GM12878 (cell line): ENCODE data around the gene SMU1.

ENCODE experiments used
- CBFB ChIP-seq: IDR thresholded peaks from 2 replicates; pipeline ENCODE4 v1.6.1; 2016; ENCODE audit warnings: antibody characterized with exemption, low read depth
- CREB1 ChIP-seq: IDR thresholded peaks from 2 replicates; pipeline ENCODE4 v1.6.1; 2012; ENCODE audit warnings: low read depth, mild to moderate bottlenecking, inconsistent platforms
- CTCF ChIP-seq, 3 experiments: IDR thresholded peaks in 2 of 3; conservative IDR thresholded peaks in 1 of 3; 2 replicates each; pipeline ENCODE4 v1.5.1; 2011; ENCODE audit warnings: low read depth in 3 of 3, low read length in 3 of 3, mild to moderate bottlenecking in 3 of 3, control low read depth in 2 of 3, moderate library complexity in 2 of 3, inconsistent platforms in 1 of 3, mixed read lengths in 1 of 3; ENCODE audit not compliant: control insufficient read depth in 2 of 3, insufficient read depth in 1 of 3; ENCODE audit errors: extremely low read depth in 1 of 3
- EZH2 ChIP-seq: IDR thresholded peaks from 2 replicates; pipeline ENCODE4 v1.6.1; 2012; ENCODE audit warnings: low read depth, mild to moderate bottlenecking, control low read depth, inconsistent platforms, low read length, borderline replicate concordance; ENCODE audit not compliant: control insufficient read depth
- IKZF1 ChIP-seq: fragments of 450-650 bp; conservative IDR thresholded peaks from 2 replicates; pipeline ENCODE4 v1.6.1; 2017; ENCODE audit warnings: antibody characterized with exemption, mild to moderate bottlenecking
- JUNB ChIP-seq: IDR thresholded peaks from 2 replicates; pipeline ENCODE4 v1.6.1; 2016; ENCODE audit warnings: antibody characterized with exemption, mild to moderate bottlenecking
- PBX3 ChIP-seq: IDR thresholded peaks from 2 replicates; pipeline ENCODE4 v1.6.1; 2011; ENCODE audit warnings: mild to moderate bottlenecking, low read depth, low read length, moderate library complexity; ENCODE audit not compliant: insufficient replicate concordance
- POLR2A ChIP-seq: IDR thresholded peaks from 2 replicates; pipeline ENCODE4 v1.6.1; 2011; ENCODE audit warnings: low read depth, mild to moderate bottlenecking, low read length
- POLR2AphosphoS5 ChIP-seq: IDR thresholded peaks from 2 replicates; pipeline ENCODE4 v1.6.1; 2011; ENCODE audit warnings: mild to moderate bottlenecking, low read length, inconsistent platforms
- SIN3A ChIP-seq: IDR thresholded peaks from 2 replicates; pipeline ENCODE4 v1.6.1; 2012; ENCODE audit warnings: low read depth, low read length, improper control_type of control experiment
- USF2 ChIP-seq: IDR thresholded peaks from 2 replicates; pipeline ENCODE4 v1.6.1; 2011; ENCODE audit warnings: low read depth, low read length, improper control_type of control experiment, borderline replicate concordance
- ZNF24 ChIP-seq: fragments of 450-650 bp; IDR thresholded peaks from 2 replicates; pipeline ENCODE4 v1.6.1; 2017; ENCODE audit warnings: antibody characterized with exemption, mild to moderate bottlenecking
- TF ChIP-seq, protein P1 (sequence below): fragments of 450-650 bp; IDR thresholded peaks from 2 replicates; pipeline ENCODE4 v1.6.1; 2016; ENCODE audit warnings: mild to moderate bottlenecking

GRCh38 chr9:33051144-33051543, 25.3 kb downstream of the SMU1 start:
- TF ChIP-seq, protein P1, sequence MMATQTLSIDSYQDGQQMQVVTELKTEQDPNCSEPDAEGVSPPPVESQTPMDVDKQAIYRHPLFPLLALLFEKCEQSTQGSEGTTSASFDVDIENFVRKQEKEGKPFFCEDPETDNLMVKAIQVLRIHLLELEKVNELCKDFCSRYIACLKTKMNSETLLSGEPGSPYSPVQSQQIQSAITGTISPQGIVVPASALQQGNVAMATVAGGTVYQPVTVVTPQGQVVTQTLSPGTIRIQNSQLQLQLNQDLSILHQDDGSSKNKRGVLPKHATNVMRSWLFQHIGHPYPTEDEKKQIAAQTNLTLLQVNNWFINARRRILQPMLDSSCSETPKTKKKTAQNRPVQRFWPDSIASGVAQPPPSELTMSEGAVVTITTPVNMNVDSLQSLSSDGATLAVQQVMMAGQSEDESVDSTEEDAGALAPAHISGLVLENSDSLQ = no peak
- TF ChIP-seq SIN3A (no peak), CREB1 (no peak), JUNB (no peak), IKZF1 (no peak), CTCF (IDR thresholded peaks at IDR 0.05 in 2 of 3, conservative IDR thresholded peaks at IDR 0.05 in 1 of 3; ENCODE audit: control insufficient read depth in 2 of 3, extremely low read depth in 1 of 3, insufficient read depth in 1 of 3, low read depth in 3 of 3, low read length in 3 of 3) (no peak), ZNF24 (no peak), POLR2A (no peak), EZH2 (no peak), POLR2AphosphoS5 (no peak), CBFB (no peak), USF2 (no peak), PBX3 (no peak)
